ACC112 (cell line): ENCODE measurements around the gene MRPL20.
A peak's percentile ranks its signal among the peaks of the same experiment; 100 is the strongest.

ENCODE experiments used
- H2AFZ ChIP-seq: fragments of 200-600 bp; sonication (generic); one replicate; pipeline ENCODE4 v1.6.0; 2017; ENCODE audit warnings: antibody characterized with exemption, low read length; ENCODE audit not compliant: unreplicated experiment
- H3K27ac ChIP-seq: fragments of 200-600 bp; sonication (generic); 2 replicates; pipeline ENCODE4 v1.5.1; 2014; ENCODE audit warnings: low read depth, mild to moderate bottlenecking, antibody characterized with exemption, low read length, moderate library complexity
- H3K27me3 ChIP-seq: fragments of 200-600 bp; sonication (generic); 2 replicates; pipeline ENCODE4 v1.6.1; 2014; ENCODE audit warnings: mild to moderate bottlenecking, antibody characterized with exemption, low read length, moderate library complexity, mixed read lengths; ENCODE audit not compliant: insufficient read depth
- H3K36me3 ChIP-seq: fragments of 200-600 bp; sonication (generic); 2 replicates; pipeline ENCODE4 v1.6.1; 2016; ENCODE audit warnings: mild to moderate bottlenecking, antibody characterized with exemption, low read length, moderate library complexity, mixed read lengths; ENCODE audit not compliant: insufficient read depth
- H3K4me1 ChIP-seq: fragments of 200-600 bp; sonication (generic); one replicate; pipeline ENCODE4 v1.6.1; 2016; ENCODE audit warnings: low read length, mixed read lengths; ENCODE audit not compliant: insufficient read depth, unreplicated experiment, control insufficient read depth
- H3K4me3 ChIP-seq: fragments of 200-600 bp; sonication (generic); 2 replicates; pipeline ENCODE4 v1.5.1; 2014; ENCODE audit warnings: mild to moderate bottlenecking, low read depth, low read length
- H3K79me2 ChIP-seq: fragments of 200-600 bp; sonication (generic); one replicate; pipeline ENCODE4 v1.6.0; 2016; ENCODE audit warnings: low read length; ENCODE audit not compliant: control insufficient read depth, unreplicated experiment, insufficient read depth

The MRPL20 gene

DNA sequence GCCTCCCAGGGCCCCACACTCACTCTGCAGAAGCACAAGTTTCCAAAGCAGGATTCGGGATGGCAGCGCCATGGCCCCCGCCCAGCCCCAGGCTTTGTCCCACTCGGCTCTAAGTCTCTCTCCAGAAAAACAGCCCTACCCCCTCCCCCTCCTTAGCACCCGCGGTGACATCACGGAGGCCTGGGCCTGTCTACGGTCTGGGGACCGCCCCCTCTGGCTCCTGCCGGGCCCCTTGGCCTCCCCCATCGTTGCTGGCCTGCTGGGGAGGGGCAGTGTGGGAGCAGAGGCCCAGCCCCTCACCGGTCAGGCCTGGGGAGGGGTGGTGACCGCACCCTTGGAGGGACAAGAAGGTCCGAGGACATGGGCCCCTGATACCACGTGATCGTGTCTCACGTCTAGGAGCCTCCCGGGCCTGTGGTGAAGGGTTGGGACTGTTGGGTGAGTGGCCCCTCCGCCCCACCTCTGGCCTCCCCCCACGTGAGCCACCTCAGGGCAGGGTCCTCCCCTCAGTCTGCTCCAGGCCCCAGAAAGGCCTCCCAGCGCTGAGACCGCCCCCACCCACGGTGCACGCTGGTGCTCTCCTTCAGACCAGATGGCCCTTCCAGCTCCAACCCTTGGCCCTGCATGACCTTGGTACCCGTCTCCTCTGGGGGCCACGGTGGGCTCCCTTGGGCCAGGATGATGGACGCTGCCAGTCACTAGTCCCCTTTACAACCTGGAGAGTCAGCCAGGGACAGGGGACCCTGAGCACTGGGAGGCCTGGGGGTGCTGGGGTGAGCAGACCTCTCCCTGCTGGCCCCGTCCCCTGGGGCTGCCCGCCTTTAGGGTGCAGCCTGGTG, 48.4 kb downstream of the MRPL20 start, which contains the start of gene MXRA8:
MXRA8 (minus strand) TSS at position 123 of the 839 bp plus-strand sequence; CDS start at position 72, 51 bp downstream.
- peaks cover 41% of the 10 kb centered on the region for H3K4me1 ChIP-seq
- no peaks in the 10 kb centered on the region for H3K36me3 ChIP-seq
- peak within 1 kb of the TSS; percentile 90 for H3K4me3 ChIP-seq
- H3K27ac ChIP-seq, result peak within 1 kb of the TSS; percentile 93
- no peaks in the 10 kb centered on the region for H3K27me3 ChIP-seq
- peaks cover 29% of the 10 kb centered on the region for H3K79me2 ChIP-seq
- H2AFZ ChIP-seq, result peak within 1 kb of the TSS; percentile 55

DNA sequence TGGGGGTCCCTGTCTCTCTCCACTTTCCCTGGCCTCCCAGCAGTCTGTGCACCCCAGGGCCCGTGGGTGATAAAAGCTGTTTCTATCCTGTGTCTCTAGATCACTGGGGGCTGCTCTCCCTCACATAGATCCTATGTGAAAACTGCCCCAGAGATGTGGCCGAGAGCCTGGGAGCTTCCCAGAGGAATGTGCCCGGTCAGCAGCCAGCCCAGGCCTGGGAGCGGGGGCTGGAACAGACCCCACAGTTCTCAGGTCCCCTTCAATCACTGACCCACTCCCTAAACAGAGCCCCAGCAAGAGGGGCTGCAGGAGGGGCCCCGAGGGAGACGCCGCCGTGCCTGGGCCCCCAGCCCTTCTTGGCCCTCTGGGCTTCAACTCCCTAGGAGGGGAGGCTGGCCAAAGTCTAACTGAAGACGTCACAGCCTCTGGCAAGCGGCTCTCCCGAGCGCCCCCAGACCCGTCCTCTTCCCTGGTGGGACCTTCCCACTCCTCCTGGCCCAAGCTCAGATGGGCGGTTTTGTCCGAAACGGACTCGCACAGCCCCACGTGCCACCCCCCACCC, 49.1 kb downstream of the MRPL20 start:
- Histone ChIP-seq H2AFZ (no peak overlapping the region), H3K79me2 (peaks cover 31% of the 10 kb centered on the region), H3K27me3 (no peaks in the 10 kb centered on the region), H3K4me1 (peaks cover 44% of the 10 kb centered on the region), H3K36me3 (no peaks in the 10 kb centered on the region), H3K4me3 (peak overlapping the region; percentile 90), H3K27ac (peak overlapping the region; percentile 93)

DNA sequence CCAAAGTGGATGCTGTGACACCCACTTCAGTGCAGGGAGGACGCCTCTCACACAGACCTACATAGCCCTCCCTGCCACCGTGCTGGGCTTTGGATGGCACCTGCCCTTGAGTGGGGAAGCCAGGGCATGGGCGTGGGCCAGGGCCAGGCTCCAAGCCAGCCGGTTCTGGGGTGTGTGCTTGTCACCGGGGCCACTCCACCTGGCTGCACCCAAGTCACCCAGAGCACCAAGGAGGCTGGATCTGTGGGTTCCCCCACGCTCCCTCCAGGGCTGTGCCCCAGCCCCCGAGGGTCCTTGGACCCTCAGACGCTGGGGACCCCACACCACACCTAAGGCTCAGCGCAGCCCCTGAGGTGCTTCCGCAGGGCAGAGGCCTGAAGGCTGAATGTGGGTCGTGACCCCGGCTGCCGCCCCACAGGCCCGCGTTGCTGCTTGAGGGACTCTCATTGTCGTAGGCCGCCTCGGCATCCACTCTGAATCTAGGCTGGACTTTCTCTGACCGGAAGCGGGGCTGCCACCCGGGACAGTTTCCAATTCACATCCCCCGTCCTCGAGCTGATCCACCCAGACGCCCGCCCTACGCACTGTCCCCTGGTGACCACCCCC, 50.2 kb downstream of the MRPL20 start:
- H3K4me3 ChIP-seq, result peak overlapping the region; percentile 90
- no peaks in the 10 kb centered on the region for H3K36me3 ChIP-seq
- H3K4me1 ChIP-seq, result peaks cover 48% of the 10 kb centered on the region
- H3K27ac ChIP-seq, result peak overlapping the region; percentile 93
- no peaks in the 10 kb centered on the region for H3K27me3 ChIP-seq
- no peak overlapping the region for H2AFZ ChIP-seq
- peaks cover 31% of the 10 kb centered on the region for H3K79me2 ChIP-seq

DNA sequence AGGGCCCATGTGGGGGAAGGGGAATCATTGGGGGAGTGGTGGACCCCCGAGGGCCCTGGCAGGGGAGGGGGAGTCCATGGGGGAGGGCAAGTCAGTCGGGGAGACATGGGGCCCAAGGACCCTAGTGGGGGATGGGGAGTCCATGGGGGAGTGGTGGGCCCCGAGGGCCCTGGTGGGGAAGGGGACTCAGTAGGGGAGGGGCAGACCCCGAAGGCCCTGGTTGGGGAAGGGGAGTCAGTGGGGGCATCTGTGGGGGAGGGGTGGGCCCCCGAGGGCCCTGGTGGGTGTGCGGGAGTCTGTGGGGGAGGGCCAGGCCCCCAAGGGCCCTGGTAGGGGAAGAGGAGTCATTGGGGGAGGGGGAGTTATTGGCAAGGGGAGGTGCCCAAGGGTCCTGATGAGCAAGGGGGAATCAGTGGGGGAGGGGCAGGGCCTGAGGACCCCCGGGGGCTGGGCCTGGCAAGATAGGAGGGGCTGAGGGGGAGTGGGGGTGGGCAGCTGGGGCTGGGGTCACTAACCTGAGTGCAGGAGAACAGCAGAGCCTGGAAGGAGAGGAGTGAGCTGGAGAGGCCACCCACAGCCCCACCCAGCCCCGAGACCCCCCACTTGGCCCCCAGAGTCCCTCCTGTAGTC, 50.8 kb downstream of the MRPL20 start:
- no peaks in the 10 kb centered on the region for H3K36me3 ChIP-seq
- peaks cover 45% of the 10 kb centered on the region for H3K4me1 ChIP-seq
- H3K4me3 ChIP-seq, result peak overlapping the region; percentile 90
- no peak overlapping the region; the same call in 1 of the 2 replicates for H3K27ac ChIP-seq
- peaks cover 31% of the 10 kb centered on the region for H3K79me2 ChIP-seq
- H3K27me3 ChIP-seq, result no peaks in the 10 kb centered on the region
- no peak overlapping the region for H2AFZ ChIP-seq

DNA sequence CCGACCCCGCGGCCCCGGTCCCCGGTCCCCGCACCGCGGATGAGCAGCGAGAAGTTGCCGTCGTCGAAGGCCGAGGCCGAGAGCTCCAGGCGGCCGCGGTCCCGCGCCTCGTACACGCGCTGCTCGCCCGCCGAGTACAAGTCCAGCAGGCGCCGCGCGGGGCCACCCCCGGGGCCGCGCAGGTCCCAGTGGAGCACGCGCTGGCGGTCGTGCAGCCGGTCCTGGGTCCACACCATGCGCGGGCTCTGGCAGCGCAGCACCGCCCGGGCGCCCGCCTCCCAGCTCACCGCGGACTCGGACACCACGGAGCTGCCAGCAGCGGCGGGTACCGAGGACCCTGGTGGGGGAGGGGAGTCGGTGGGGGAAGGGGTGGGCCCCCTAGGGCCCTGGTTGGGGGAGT, 51.7 kb downstream of the MRPL20 start:
- no peak overlapping the region for H2AFZ ChIP-seq
- H3K79me2 ChIP-seq, result peaks cover 31% of the 10 kb centered on the region
- peaks cover 36% of the 10 kb centered on the region for H3K4me1 ChIP-seq
- H3K4me3 ChIP-seq, result peak overlapping the region; percentile 90
- H3K27ac ChIP-seq, result no peak overlapping the region
- H3K27me3 ChIP-seq, result no peaks in the 10 kb centered on the region
- H3K36me3 ChIP-seq, result no peaks in the 10 kb centered on the region

DNA sequence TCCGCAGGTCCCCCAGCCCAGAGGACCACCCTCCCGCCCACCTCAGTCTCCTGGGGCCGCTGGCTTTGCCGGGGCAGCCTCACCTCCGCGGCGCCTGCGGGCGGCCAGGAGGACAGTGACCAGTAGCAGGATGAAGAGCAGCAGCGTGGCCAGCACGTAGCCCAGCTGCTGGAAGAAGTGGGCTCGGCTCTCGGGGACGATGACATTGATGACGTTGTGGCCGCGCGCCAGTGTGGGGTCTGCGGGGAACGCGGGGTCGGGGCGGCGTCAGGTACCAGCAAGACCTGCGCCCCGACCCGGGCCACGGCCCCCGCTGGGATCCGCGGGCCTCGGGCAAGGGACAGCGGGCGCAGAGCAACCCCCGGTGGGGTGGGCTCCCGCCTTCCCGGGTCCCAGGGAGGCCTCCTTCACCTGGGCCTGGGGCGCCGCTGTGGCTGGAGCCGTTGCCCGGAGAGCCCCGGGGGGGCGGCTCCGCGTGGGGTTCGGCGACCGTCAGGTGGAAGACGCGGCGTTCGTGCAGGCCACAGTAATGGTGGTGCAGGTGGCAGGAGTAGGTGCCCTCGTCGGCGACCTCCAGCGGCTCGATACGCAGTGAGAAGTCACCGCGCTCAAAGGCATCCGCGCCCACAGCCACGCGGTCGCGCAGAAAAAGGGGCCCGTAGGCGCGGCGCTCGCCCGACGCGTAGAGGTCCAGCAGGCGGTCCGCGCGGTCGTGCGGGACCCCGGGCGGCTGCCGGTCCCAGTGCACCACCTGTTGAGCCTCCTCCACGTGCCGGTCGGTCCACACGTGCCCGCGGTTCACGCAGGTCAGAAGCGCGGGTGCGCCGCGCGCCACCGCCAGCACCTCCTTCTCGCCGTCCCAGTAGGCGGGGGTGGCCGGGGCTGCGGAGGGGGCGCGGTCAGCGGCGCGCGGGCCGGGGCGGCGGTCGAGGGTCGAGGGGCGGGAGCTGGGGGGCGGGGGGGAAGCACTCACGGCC, 52.5 kb downstream of the MRPL20 start:
- Histone ChIP-seq H3K27me3 (no peaks in the 10 kb centered on the region), H3K79me2 (peaks cover 31% of the 10 kb centered on the region), H3K36me3 (no peaks in the 10 kb centered on the region), H3K4me1 (peaks cover 28% of the 10 kb centered on the region), H2AFZ (no peak overlapping the region), H3K4me3 (0 out of 2 replicates have a peak overlapping the region, but pooled peaks have one; percentile 90), H3K27ac (no peak overlapping the region)

DNA sequence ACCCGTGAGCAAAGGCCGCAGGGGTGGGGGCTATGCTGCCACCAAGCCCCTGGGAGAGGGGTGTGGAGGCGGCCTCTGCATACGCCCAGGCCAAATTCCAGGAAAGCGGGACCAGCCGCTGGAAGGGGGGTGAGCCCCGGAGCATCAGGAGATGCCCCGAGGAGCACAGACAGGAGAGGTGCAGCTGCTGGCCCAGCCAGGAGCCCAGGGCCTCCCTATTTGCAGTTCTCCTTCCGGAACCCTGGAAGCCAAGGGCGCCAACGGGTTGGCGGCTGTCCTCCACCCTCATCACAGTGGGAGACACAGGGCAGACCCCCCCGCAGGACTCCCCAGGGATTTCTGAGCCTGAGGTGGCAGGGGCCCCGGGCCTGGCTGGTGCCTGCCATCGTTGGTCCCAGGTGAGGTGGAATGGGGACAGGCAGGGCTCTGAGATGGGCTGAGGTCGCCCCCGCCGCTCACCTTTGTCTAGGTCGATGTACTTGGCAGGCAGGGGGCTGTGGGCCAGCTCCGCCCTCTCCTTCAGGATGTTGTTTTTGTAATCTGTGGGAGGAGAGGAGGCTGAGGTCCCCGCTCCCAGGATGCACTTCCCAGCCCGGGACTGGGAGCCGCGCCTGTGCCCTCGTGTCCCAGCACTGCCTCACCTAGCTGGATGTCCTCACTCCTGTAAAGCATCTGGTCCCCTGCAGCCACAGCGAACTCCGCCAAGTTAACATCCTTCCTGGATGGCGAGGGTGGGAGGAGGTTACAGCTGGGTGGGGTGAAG, 53.5 kb downstream of the MRPL20 start:
- Histone ChIP-seq H3K4me3 (no peak overlapping the region), H3K27ac (no peak overlapping the region), H3K4me1 (peaks cover 18% of the 10 kb centered on the region), H3K27me3 (no peaks in the 10 kb centered on the region), H2AFZ (no peak overlapping the region), H3K36me3 (no peaks in the 10 kb centered on the region), H3K79me2 (peaks cover 35% of the 10 kb centered on the region)

DNA sequence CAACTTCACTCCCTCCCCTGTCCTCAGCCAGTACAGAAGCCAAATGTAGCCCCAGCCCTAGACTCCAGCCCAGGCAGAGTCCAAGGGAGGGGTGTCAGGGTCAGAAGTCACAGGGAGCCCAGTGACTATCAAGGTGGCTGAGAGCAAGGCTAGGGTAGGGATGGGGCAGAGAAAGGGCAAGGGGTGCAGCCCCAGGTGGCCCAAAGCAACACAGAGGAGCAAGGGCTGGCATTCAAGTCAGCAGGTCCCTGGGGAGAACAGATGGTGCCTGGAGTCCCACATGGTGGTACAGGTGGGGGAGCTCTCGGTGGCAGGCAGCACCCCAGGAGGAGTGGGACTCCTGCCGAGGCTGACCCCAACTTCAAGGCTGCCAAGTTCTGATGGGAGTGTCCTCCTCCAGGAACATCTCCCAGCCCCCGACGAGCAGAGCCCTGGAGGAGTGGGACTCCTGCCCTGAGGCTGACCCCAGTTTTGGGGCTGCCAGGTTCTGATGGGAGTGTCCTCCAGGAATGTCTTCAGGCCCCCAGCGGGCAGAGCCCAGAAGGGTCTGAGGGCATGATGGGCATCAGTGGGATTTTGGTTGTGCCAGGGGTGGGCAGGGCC, 54.2 kb downstream of the MRPL20 start:
- Histone ChIP-seq H3K36me3 (no peaks in the 10 kb centered on the region), H3K27ac (no peak overlapping the region), H3K79me2 (peaks cover 42% of the 10 kb centered on the region), H3K4me3 (no peak overlapping the region), H3K4me1 (peaks cover 17% of the 10 kb centered on the region), H3K27me3 (no peaks in the 10 kb centered on the region), H2AFZ (no peak overlapping the region)
